ENCODE measurements around the gene PLCB3. TPM values are rescaled to one million over a fixed set of nuclear protein-coding genes. Genes with fewer than 3 reads are reported as not detected.
A peak's percentile ranks its signal among the peaks of the same experiment; 100 is the strongest.

The PLCB3 gene
- total and polyA plus RNA-seq, 2 of the 13 experiments (the other 11 are each of a cell fraction or from before 2014, with no cell fraction given) = 7.5 to 13.8 TPM

GRCh38 chr11:64298966-64299846, 47.9 kb downstream of the PLCB3 start (continued):
- TF ChIP-seq ZNF660 (CRISPR knock-in tag; IDR thresholded peaks at IDR 0.05; ENCODE audit: borderline replicate concordance, low read depth) = no peak
- TF ChIP-seq TEAD3 (CRISPR knock-in tag; optimal IDR thresholded peaks at IDR 0.05; ENCODE audit: borderline replicate concordance) = no peak
- no peak for TF ChIP-seq MAF1 (CRISPR knock-in tag; IDR thresholded peaks at IDR 0.05; ENCODE audit: borderline replicate concordance)
- no peak for TF ChIP-seq BCL3 (CRISPR knock-in tag; IDR thresholded peaks at IDR 0.05)
- peak; percentile 3 for TF ChIP-seq U2AF1 (optimal IDR thresholded peaks at IDR 0.05; ENCODE audit: low read depth, low read length)
- TF ChIP-seq ZNF788 (CRISPR knock-in tag; IDR thresholded peaks at IDR 0.05; ENCODE audit: borderline replicate concordance) = 0 out of 2 replicates have a peak, but pooled peaks have one; percentile 10
- no peak for TF ChIP-seq RFXAP (CRISPR knock-in tag; IDR thresholded peaks at IDR 0.05; ENCODE audit: borderline replicate concordance)
- no peak for TF ChIP-seq AKAP8 (CRISPR knock-in tag; IDR thresholded peaks at IDR 0.05)
- TF ChIP-seq ZNF777 (CRISPR knock-in tag; IDR thresholded peaks at IDR 0.05) = peak; percentile 51; the same call in 1 of the 2 replicates
- TF ChIP-seq RELA (CRISPR knock-in tag; IDR thresholded peaks at IDR 0.05) = no peak
- no peak for TF ChIP-seq MXD4 (CRISPR knock-in tag; IDR thresholded peaks at IDR 0.05)
- TF ChIP-seq ZNF224 (CRISPR knock-in tag; IDR thresholded peaks at IDR 0.05) = no peak
- no peak for TF ChIP-seq ZBTB38 (CRISPR knock-in tag; IDR thresholded peaks at IDR 0.05)
- TF ChIP-seq RARA (CRISPR knock-in tag; IDR thresholded peaks at IDR 0.05) = no peak
- 0 out of 2 replicates have a peak, but pooled peaks have one; percentile 42 for TF ChIP-seq HNRNPL (IDR thresholded peaks at IDR 0.05; ENCODE audit: low read depth, low read length)
- TF ChIP-seq ZNF430 (CRISPR knock-in tag; IDR thresholded peaks at IDR 0.05) = no peak
- TF ChIP-seq ZNF781 (CRISPR knock-in tag; IDR thresholded peaks at IDR 0.05; ENCODE audit: borderline replicate concordance, not compliant biosample characterization) = no peak
- TF ChIP-seq ZBTB20 (CRISPR knock-in tag; IDR thresholded peaks at IDR 0.05; ENCODE audit: borderline replicate concordance, low read depth) = no peak
- no peak for TF ChIP-seq AGO1 (IDR thresholded peaks at IDR 0.05; ENCODE audit: low read depth, low read length, poor library complexity, severe bottlenecking)
- TF ChIP-seq REL (CRISPR knock-in tag; conservative IDR thresholded peaks at IDR 0.05) = no peak
- TF ChIP-seq GABPA (IDR thresholded peaks at IDR 0.05; ENCODE audit: low read depth, low read length) = no peak
- no peak for TF ChIP-seq GABPA (CRISPR knock-in tag; IDR thresholded peaks at IDR 0.05; ENCODE audit: low read depth)
- TF ChIP-seq EEA1 (CRISPR knock-in tag; IDR thresholded peaks at IDR 0.05; ENCODE audit: borderline replicate concordance) = no peak
- no peak for TF ChIP-seq ZMYM2 (CRISPR knock-in tag; IDR thresholded peaks at IDR 0.05)
